Measurements from ENCODE around the gene ARL15.

DNA sequence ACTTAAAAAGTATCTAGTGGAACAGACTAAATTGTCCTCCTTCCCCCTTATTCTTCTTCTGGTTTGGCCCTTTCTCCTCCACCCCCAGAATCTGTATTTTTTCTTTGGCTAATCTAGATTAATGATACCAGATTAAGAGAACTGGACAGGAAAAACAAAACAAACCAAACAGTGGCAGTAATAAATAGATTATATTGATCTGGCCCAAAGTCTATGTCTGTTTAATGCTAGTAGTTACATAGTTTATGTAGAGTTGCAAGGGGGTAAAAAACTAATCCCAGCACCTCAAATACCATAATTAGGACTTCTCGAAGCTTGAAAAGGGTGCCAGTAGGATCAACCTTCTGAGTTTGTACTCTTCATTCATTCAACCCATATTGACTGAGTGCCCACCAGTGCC, 104.5 kb downstream of the ARL15 start:
- TF ChIP-seq POLR2AphosphoS5 (IDR thresholded peaks at IDR 0.05; ENCODE audit: low read depth, low read length) (no peak), POLR2A (IDR thresholded peaks at IDR 0.05; ENCODE audit: low read depth, low read length) (no peak)

All from GM12891 (cell line).